Fibroblast of mammary gland (primary cell): ENCODE data around the gene EPS8L3.

ENCODE experiments used
- DNase-seq: peaks from one replicate; pipeline ENCODE4 v3.0.0-alpha.2; 2010; ENCODE audit warnings: low read depth
- H3K4me3 ChIP-seq: 2 replicates; pipeline ENCODE4 v1.5.1; 2011; ENCODE audit warnings: low read depth, mild to moderate bottlenecking, low read length, moderate library complexity; ENCODE audit not compliant: control insufficient read depth
- TF ChIP-seq, protein P1 (sequence below): conservative IDR thresholded peaks from 2 replicates; pipeline ENCODE4 v1.5.1; 2011; ENCODE audit warnings: low read depth, low read length, inconsistent platforms; ENCODE audit not compliant: control insufficient read depth, insufficient read depth

The EPS8L3 gene

GRCh38 chr1:109764561-109765482 is 1.1 kb upstream of the EPS8L3 start:
- no peak for DNase-seq
- H3K4me3 ChIP-seq: no peak overlapping the region
- TF ChIP-seq, protein P1, sequence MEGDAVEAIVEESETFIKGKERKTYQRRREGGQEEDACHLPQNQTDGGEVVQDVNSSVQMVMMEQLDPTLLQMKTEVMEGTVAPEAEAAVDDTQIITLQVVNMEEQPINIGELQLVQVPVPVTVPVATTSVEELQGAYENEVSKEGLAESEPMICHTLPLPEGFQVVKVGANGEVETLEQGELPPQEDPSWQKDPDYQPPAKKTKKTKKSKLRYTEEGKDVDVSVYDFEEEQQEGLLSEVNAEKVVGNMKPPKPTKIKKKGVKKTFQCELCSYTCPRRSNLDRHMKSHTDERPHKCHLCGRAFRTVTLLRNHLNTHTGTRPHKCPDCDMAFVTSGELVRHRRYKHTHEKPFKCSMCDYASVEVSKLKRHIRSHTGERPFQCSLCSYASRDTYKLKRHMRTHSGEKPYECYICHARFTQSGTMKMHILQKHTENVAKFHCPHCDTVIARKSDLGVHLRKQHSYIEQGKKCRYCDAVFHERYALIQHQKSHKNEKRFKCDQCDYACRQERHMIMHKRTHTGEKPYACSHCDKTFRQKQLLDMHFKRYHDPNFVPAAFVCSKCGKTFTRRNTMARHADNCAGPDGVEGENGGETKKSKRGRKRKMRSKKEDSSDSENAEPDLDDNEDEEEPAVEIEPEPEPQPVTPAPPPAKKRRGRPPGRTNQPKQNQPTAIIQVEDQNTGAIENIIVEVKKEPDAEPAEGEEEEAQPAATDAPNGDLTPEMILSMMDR: no peak

DNA sequence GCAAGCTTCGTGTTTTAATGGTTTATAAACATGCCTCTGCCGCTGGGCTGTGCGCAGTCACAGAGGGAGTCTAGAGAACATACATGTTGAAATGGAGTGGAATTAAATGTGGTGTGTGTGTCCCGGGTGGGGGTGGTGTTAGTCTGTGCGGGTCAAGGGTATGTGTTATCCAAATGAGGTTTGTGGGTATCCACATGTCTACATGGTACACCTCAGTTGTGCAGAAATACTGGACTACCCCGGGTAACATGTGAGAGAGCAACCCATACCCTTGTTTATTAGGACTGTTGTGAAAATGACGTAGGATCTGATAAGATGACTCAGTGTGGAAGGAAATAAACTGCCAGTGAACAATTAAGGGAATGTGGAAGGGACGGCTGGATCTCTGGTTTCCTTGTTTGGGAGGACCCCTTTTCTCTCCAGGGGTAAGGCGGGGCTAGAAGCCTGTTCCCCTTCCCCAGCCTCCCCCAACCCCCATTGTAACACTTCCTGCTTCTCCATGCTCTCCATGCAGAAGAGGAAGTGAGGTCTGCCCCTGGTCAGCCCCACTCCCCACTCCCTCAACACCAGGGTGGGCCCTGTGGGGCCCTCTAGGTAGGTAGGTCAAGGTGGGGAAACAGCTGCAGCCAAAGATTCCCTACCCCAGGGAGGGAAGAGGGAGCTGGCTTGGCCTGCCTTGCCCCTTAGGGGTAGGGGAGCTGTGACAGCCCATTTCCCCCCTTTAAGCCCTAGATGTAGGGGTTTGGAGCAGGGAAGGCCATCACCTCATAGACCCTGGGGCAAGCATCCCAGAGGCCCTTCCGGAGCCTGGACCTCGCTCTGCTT is 690 bp downstream of the EPS8L3 start:
- H3K4me3 ChIP-seq: no peak overlapping the region
- DNase-seq: peak; percentile 73
- TF ChIP-seq, protein P1: no peak

DNA sequence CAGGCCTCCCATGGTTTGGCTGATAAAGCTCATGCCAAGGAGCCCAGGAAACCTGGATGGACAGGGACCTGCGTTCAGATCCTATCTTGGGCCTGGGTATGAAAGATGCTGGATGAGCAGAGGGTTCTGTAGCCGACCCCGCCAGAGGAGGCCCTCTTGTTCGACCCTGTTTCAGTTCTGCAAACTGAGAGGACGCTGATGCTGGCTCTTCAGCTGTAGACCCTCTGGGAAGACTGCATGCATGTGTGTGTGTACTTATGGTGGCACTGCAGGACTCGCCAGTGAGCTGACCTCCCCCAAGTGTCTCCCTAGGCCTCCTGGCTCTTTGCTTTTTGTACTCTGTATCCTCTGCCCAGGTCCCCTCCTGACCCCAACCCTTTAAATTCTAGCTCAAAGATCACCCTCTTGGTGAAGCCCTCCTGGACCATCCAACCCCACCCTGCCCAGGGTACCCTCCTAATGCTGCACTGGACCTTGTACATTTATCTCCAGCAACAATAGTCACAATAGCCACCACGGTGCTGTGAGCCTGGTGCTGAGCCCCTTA is 1.6 kb downstream of the EPS8L3 start:
- DNase-seq: no peak
- TF ChIP-seq, protein P1: no peak
- no peak overlapping the region for H3K4me3 ChIP-seq

DNA sequence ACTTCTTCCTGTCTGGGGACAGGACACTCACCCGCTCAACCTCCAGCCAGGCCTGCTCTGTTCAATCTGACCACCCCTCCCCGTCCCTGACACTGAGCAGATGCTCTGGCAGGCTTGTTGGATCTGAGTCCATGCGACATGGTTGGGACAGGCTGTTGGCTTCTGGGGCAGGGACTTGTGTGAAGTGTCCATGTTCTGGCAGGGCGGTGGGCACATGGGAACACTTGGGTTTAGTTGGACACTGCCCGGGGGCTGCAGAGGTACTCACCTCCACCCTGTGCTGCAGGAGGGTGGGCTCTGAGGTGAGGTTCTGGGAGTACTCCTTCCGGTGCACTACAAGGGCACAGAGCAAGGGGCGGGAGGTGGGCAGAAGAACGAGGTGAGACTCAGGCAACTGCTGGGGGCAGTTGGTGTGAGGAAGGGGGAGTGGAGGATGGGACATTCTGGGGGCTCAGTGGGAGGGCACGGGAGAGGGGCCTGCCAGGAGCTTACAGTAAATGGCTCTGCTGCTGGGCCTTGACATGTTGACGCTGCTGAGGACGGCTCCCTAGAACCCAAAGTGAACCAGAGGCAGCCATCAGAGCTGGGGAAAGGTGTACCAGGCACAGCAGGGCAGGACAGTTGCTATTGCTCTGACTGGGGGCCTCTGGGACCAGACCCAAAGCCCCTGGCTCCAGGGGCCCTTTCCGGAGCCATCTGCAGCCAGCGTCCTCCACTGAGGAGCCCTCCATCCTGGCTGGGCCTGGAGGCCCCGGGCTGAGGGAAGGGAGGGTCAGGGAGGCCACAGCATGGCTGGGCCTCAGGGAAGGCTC is 2.3 kb downstream of the EPS8L3 start:
- TF ChIP-seq, protein P1: no peak
- DNase-seq: no peak
- no peak overlapping the region for H3K4me3 ChIP-seq

DNA sequence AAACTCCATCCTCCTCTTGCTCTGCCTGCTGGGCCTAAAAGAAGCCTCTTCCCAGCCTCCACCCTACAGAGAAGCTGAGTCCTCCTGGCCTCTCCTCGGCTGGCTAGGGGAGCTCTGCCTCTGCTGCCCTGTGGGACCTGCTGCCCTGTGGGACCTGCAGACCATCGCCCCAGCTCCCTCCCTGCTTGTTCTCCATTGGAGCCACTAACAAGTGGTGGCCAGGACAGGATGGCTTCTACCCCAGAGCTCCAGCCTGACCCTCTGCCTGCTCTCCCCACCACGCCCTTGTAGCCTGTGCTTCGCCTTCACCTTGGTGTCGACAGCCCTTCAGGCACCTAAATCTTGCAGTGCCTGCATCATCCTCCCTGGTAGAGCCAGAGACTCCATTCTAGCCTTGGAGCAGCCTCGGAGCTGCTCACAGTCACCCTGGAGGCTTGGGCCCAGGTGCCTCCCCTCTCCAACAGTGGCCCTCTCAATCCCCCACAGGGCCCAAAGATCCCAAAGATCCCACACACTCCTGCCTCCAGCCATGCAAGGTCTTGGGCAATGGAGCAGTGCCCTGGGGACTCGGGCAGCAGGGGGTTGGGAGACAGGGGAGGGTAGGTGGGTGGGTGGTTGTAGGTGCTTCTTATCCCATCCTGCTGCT is 3.0 kb downstream of the EPS8L3 start:
- no peak overlapping the region for H3K4me3 ChIP-seq
- TF ChIP-seq, protein P1: no peak
- DNase-seq: no peak
